ENCODE measurements around the gene ELF5.

ELF5 gene

DNA sequence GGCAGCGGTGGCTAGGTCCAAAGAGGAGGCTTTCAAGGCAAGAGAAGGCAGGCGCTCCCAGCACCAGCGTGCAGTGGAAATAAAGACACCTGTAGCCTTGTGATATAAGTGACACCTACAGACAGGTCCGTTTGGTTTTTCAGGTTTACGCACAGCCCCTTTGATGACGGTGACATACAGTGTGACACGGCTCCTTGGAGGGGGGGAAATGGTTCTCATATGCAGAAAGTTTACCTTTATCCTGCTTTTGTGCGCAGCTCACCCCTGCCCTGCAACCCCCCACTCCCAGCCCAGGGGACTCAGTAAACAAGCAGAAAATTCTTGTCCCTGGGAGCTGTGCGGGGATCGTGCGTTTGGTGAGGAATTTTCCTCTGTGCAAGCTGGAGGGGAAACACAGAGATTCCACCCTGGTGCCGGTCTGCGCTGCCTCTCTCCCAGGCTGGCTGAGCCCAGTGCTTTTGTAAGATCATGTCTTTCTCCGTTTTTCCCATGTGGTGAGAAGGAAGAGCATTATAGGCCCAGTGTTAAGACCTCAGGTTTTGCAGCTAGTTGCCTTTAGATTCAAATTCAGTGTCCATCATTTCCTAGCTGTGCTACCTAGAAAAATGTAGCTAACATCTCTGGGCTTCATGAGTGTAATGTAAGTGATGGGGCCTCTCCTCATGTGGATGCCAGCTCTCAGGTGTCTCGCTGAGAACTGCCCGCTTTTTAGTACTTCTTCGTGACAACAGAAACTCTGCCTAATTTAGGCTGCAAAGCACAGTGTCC is at the start of gene ELF5:
Gene ELF5, minus strand, starts transcription at position 113 of the 768 bp plus-strand sequence. CDS start 8,045 bp downstream, outside the sequence.
- no peak for DNase-seq (ENCODE audit: low spot score)

GRCh38 chr11:34562976-34563375 is 49.4 kb upstream of the ELF5 start:
- DNase-seq (ENCODE audit: low spot score): no peak

GRCh38 chr11:34560511-34560910 is 46.9 kb upstream of the ELF5 start:
- DNase-seq (ENCODE audit: low spot score): no peak

- no peak for DNase-seq (ENCODE audit: low spot score)
Measured at GRCh38 chr11:34558673-34559072, 45.1 kb upstream of the ELF5 start.

DNA sequence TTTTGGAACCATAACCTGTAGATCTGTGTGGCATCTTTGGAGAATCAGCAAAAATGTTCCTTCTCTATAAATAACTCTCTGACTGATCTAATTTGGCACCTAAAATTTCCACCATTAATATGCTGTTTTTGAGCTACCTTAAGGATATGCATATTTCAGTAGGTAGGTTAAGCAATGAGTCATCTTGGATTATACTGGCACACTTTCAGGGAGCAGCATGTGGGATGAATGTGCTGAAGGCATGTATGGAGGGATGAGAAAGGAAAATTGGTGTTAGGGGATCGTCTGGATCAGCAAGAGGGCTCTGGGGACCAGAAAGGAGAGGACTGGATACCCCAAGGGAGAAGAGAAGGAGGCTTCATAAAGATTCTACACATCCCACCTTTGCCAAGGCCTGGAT is 44.6 kb upstream of the ELF5 start:
- no peak for DNase-seq (ENCODE audit: low spot score)

GRCh38 chr11:34552270-34552669 is 38.7 kb upstream of the ELF5 start:
- no peak for DNase-seq (ENCODE audit: low spot score)

GRCh38 chr11:34549271-34549670 is 35.7 kb upstream of the ELF5 start:
- DNase-seq (ENCODE audit: low spot score): no peak

- no peak for DNase-seq (ENCODE audit: low spot score)
Measured at GRCh38 chr11:34548278-34548677, 34.7 kb upstream of the ELF5 start.

GRCh38 chr11:34546511-34547209 is 33.1 kb upstream of the ELF5 start:
- no peak for DNase-seq (ENCODE audit: low spot score)

DNA sequence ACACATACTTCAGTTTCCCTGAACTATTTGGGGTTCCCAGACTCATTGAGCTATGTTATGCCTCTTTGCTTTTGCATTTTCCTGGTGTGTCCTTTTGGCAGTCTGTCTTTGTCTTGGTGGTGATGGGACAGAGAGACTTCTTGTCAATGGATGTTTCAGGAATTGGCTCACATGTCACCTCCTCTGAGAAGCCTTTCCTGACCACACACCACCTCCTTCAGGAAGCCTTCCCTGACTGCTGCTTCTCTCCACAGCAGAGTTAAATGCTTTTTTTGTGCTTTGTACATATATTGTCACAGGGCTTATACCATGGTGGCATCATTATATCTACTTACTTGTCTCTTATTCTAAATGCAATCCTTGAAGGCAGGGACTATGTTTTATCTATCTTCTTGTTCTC is 28.5 kb upstream of the ELF5 start:
- no peak for DNase-seq (ENCODE audit: low spot score)

GRCh38 chr11:34540870-34541269 is 27.3 kb upstream of the ELF5 start:
- no peak for DNase-seq (ENCODE audit: low spot score)

- no peak for DNase-seq (ENCODE audit: low spot score)
Measured at GRCh38 chr11:34537636-34538035, 24.0 kb upstream of the ELF5 start.

- DNase-seq (ENCODE audit: low spot score): no peak
Measured at GRCh38 chr11:34536056-34536455, 22.5 kb upstream of the ELF5 start.

- no peak for DNase-seq (ENCODE audit: low spot score)
Measured at GRCh38 chr11:34534826-34535225, 21.2 kb upstream of the ELF5 start.

DNA sequence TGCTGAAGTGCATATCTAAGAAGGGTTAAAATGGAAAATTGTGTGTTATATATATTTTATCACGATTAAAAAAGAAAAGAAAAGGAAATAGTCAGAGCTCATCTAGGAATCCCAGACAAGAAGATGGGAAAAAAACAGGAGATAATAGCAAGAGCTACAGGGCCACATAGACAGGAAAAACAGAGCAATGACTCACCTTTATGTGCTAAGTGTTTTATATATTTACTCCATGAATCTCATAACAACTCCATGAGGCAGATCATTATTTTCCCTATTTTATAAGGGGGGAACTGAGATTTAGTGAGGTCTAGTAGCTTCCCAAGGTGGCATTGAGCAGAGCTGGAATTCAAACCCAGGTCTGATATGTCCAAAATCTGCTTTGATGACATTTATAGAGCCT is 18.1 kb upstream of the ELF5 start:
- DNase-seq (ENCODE audit: low spot score): no peak

DNA sequence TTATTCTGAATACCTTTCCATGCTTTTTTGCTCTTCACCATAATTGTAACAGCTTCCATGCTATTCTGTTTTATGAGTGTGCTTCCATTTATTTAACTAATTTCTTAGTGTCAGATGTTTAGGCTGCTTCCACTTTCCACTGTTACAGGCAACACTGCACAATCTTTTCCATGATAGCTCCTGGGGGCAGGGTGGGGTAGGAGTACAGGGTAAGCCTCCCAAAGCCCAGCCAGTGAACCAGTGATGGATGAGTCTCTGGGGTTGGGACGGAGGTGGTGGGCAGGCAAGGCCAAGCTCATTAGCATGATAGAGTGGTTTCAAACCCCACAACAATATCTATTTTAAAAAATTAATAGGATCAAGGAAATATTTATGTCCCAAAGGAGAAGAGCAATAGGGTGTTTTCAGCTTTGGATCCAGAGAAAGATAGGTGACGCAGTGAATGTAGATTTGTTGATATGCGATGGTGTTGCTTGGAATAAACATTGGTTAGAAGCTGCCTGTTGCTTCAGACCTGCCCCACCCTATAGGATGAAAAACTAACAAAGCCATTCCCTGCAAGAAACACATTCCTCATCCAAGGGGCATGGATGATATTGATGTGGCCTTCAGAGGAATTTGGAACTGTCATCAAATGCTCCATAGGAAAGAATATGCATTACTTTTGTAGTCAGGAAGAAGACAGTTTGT is 17.1 kb upstream of the ELF5 start:
- no peak for DNase-seq (ENCODE audit: low spot score)

GRCh38 chr11:34529643-34530042 is 16.0 kb upstream of the ELF5 start:
- no peak for DNase-seq (ENCODE audit: low spot score)

- DNase-seq (ENCODE audit: low spot score): no peak
Measured at GRCh38 chr11:34528072-34528471, 14.5 kb upstream of the ELF5 start.

GRCh38 chr11:34525888-34526657 is 12.5 kb upstream of the ELF5 start:
- DNase-seq (ENCODE audit: low spot score): no peak

GRCh38 chr11:34525098-34525497 is 11.5 kb upstream of the ELF5 start:
- DNase-seq (ENCODE audit: low spot score): no peak

DNA sequence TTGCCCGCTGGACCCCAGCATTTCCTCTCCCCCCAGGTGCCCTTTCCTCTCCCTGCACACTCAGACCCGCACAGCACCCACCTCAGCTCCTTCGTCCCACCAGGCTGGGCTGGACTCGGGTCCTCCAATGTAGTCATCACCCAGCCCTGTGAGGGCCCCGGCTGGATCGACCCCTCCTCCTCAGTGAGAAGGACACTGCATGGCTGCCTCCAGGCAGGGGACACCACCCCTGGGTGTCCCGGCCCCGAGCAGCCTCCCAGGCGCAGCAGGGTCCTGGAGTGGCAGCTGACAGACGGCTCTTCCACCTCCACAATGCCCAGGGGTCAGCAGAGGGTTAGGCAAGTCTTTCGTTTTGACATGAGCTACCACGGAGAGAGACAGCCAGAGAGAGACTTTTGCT is 11.1 kb upstream of the ELF5 start:
- DNase-seq (ENCODE audit: low spot score): no peak

DNA sequence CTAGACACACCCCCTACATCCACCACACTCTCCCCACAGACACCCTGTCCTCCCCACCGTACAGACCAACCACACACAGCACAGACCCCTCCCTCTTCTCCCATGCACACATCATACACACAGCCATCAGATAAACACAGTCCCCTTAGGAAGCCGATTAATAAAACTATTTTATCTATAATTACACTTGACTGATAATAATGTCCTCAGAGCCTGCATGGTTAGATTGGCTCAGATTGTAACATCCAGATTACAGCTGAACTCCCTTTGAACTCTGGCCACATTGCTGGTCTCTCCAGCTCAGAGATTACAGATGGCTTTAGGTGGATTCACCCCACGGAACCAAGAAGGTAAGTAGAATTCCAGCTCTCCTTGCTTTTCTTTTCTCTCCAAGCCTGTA is 9.5 kb upstream of the ELF5 start:
- no peak for DNase-seq (ENCODE audit: low spot score)

Data from hematopoietic multipotent progenitor cell treated with erythropoietin and hydrocortisone succinate and interleukin-3 and kit ligand, for 15 days (in vitro differentiated cells).